ENCODE data around the gene ELP4.

- TF ChIP-seq CTCF (IDR thresholded peaks at IDR 0.05), result no peak
- TF ChIP-seq POLR2A (IDR thresholded peaks at IDR 0.05), result no peak
These were observed 73.1 kb downstream of the ELP4 start for GRCh38 chr11:31582697-31583096.
